HFF-Myc (cell line): ENCODE measurements around the gene PRSS2.
"Not testable (repeated sequence)": the region's sequence is repeated elsewhere in the genome, so short reads cannot be mapped to it uniquely, and the experiment has no call there.

Experiments used
- DNase-seq: peaks from one replicate; pipeline ENCODE4 v3.0.0-alpha.2; 2011; ENCODE audit warnings: low read depth; ENCODE audit errors: extremely low read depth
- H3K4me3 ChIP-seq: replicated peaks from 2 replicates; pipeline ENCODE4 v1.5.1; 2011; ENCODE audit warnings: low read depth, mild to moderate bottlenecking, control low read depth, low read length
- CTCF ChIP-seq: IDR thresholded peaks from 2 replicates; pipeline ENCODE4 v1.5.1; 2012; ENCODE audit warnings: mild to moderate bottlenecking, low read depth, low read length, control low read depth; ENCODE audit errors: missing control alignments

PRSS2 gene

GRCh38 chr7:142773230-142773629 is 2.5 kb downstream of the PRSS2 start:
- TF ChIP-seq CTCF, result no peak
- no peak for DNase-seq
- no peak overlapping the region for H3K4me3 ChIP-seq

GRCh38 chr7:142773937-142774744 is 3.4 kb downstream of the PRSS2 start:
- TF ChIP-seq CTCF, result no peak
- no peak overlapping the region for H3K4me3 ChIP-seq
- no peak for DNase-seq

- DNase-seq, result no peak
- TF ChIP-seq CTCF, result no peak
- H3K4me3 ChIP-seq, result no peak overlapping the region
These were observed 4.1 kb downstream of the PRSS2 start for GRCh38 chr7:142774826-142775225.

- not testable (repeated sequence) for DNase-seq, H3K4me3 ChIP-seq
These were observed 4.8 kb downstream of the PRSS2 start for GRCh38 chr7:142775351-142776115.

DNA sequence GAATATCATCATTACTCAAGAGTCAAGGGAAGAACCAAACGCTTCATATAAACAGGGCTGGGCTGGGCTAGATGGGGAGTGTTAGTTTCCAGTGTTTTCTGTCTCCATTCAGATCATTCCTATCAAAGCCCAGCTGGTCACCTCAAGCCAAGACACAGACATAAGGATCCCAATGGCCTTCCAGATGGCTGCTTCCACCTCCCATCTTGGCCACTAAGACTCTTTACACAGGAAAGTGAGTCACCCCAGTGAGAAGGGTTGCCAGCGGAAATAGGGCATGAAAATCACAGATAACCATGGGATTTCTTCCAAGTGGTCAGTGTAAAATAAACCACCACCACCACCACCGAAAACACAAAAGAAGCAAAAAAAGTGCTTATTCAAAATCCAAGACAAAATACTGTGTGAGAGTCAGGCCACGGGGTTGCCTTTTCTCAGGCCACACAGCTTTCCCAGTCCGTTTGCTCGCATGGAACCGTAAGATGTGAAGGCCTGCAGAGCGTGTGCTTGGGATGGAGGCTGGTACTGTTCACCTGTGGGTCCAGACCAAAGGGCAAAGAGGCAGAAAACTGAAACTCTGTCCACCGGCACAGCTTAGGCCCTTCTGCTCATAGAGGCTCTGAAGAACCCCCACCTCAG is 5.6 kb downstream of the PRSS2 start:
- no peak for DNase-seq
- TF ChIP-seq CTCF, result no peak
- H3K4me3 ChIP-seq, result no peak overlapping the region

DNA sequence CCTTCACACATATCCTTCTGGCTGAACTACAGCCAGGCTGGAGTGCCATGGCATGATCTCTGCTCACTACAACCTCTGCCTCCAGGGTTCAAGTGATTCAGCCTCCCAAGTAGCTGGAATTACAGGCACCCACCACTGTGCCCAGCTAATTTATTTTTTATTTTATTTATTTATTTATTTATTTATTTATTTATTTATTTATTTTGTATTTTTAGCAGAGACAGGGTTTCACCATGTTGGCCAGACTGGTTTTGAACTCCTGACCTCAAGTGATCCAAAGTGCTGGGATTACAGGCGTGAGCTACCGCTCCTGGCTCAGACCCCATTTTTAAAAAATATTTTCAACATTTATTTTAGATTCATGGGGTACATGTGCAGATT is 6.1 kb downstream of the PRSS2 start:
- H3K4me3 ChIP-seq, DNase-seq: not testable (repeated sequence)

DNA sequence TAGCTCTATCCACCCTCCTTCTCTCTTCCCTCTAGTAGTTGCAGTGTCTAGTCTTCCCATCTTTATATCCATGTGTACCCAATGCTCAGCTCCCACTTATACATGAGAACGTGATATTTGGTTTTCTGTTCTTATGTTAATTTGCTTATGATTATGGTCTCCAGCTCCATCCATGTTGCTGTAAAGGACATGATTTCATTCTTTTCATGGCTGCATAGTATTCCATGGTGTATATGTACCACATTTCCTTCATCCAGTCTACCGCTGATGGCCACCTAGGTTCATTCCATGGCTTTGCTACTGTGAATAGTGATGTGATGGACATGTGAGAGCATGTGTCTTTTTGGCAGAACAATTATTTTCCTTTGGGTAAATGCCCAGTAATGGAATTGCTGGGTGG is 6.5 kb downstream of the PRSS2 start:
- DNase-seq, result no peak
- no peak overlapping the region for H3K4me3 ChIP-seq
- no peak for TF ChIP-seq CTCF
